Stimulated activated CD8-positive, alpha-beta memory T cell treated with anti-CD3 and anti-CD28 coated beads, Interleukin-2, amount 100 ng/mL, for 1 hour (primary cell): ENCODE results near the gene NR4A1.

Source experiments
- DNase-seq, 2 donors: peaks; one replicate each; pipeline ENCODE4 v3.0.0-alpha.2; 2020; ENCODE audit warnings: low read depth in 2 of 2

Gene NR4A1

DNA sequence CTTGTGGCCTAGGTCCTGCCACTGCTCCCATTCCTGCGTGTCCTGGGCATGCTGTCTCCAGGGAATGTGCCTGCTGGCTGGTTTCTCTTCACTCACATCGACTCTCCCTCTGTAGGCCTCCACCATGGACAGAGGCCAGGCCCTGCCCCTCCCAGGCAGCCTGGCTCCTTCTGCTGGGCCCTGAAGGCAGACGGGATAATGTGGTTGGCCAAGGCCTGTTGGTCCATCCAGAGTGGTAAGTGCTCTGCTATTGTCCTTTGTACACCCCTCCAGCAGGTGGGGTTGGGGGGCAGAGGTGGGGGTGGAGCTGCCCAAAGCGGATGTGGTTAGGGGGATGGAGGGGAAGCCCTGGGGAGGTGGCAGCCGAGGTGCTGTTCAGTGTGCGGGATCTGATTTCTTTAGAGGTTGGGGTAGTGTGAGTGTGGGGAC lies 9.5 kb upstream of the NR4A1 start:
- no peak for DNase-seq

DNA sequence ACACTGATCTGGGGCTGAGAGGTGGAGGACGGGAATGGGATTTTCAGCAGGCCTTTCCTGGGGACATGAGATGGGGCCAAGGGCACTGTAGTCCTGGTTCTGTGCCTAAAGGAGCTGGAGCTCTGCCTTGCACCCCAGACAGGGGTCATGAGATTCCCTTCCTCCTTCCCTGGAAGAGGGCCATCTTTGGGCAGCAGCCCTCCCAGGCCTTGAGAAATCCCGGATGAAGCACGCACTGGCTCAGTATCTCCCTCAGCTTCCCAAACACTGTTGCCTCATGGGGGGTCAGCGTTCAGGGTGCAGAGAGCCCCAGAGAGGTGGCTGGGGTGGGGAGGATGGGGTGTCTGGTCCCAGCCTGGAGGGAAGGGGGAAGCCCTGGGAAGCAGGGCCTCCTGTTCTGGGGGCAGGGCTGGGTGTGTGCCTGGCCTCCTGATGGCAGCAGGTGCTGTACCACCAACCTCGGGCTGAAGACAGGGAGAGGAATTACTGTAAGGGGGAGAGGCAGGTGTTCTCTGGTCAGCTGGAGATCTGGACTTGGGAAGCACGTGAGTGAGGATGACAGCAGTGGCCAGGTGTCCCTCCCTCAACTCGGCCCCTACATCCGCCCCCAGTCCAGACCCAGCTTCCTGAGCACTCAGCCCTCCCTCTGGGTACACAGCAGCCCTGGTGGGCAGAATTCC lies 8.4 kb upstream of the NR4A1 start:
- DNase-seq = no peak

DNA sequence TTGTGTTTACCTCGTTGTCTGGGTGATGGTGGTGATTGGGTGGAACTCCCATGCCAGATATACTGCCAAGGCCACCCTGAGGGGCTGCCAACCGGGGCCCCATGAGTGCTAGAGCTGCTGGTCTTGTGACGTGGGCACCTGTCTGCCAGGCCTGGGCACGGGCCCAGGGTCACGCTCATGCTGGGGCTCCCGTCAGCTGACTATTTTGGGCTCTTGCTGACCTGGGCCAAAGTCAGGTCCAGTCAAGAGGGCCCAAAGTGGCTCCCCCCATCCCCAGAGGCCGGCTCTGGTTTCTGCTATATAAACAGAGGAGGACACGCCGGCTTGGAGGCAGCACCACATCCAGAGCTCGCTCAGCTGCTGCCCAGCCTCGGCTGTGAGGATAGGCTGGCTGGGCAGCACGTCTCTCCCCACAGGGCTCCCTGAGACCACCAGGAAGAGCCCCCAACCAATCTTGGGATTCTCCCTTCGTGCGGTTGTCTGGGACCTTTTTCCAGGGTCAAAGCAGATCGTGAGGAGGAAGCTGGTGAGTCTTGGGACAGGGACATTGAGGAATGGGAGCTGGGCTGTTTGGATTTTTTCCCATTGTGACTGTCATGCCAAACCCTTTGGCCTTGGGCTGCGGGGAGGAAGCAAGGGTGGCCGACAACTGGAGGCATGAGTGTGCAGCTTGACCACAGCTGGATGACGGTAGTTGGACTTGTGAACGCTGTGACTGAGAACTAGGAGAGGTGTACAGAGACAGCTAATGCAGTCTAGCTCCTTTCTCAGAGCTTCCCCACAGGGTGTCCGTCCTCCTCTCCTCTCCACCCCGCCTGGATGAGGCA lies 7.6 kb upstream of the NR4A1 start:
- DNase-seq = no peak

DNA sequence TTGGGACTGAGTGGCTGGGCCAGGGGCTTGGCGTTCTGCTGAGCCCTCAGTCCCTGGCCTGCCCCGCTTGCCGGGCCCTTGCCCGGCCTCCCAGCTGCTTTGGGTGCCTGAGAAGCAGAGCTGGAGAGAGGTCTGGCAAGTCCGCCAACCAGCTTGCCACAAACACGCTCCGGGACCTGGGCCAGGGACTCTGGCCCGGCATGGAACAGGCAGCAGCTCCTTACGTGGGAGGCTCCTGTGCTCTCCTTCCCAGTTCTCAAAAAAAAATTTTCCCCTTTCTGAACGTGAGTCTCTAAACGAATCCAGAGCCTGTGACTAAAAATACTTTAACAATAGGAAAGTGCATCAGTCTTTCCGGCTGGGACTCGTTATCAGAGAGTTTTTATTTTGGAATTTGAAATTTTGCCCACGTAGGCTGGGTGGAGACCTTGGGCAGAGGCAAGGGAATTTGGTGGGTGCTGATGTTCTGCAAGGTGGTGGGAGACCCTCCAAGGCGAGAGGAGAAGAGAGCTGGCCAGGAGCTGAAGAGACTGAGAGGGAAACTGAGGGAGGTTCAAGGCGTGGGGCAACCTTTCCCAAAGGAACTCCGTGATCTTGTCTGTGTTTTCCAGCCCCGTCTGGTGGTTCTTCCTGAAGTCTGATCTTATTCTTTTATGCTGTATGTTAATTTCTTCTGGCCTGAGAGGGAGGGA lies 6.8 kb upstream of the NR4A1 start:
- DNase-seq = no peak

DNA sequence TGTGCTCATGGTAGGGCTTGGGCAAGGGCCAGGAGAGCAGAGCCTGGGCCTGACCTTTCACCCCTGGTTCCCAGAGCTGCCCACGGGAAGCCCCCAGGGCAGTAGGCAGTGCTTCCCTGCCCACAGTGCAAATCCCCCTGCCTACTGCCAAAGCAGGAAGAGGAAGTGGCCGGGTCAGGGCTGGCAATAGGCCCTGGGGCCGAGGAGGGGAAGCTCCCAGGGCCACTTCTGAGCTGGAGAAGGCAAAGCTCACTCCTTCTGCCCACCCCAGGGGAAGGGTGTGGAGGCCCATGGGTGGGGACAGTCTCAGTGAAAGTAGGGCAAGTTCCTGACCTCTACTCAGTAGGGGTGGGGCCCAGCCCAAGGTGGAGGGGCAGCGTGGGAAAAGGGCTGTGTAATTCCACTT lies 5.4 kb upstream of the NR4A1 start:
- DNase-seq = no peak

DNA sequence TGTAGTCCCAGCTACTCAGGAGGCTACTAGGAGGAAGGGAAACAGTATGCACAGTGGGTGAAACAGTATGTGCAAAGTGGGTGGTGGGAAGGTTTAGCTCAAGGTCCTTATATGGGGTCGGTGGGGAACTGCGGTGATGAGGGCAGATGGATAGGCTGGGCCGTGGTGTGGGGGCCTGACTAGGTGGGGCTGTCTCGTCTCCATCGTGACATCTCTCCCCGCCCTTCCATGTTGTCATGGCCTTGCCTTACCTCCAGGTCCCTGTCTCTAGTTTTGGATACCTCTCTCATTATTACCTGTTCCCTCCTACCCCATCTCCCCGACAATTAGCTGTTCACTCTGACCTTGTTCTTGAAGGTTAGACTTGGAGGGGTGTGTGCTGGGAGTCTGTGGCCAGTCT lies 4.4 kb upstream of the NR4A1 start:
- DNase-seq = no peak

DNA sequence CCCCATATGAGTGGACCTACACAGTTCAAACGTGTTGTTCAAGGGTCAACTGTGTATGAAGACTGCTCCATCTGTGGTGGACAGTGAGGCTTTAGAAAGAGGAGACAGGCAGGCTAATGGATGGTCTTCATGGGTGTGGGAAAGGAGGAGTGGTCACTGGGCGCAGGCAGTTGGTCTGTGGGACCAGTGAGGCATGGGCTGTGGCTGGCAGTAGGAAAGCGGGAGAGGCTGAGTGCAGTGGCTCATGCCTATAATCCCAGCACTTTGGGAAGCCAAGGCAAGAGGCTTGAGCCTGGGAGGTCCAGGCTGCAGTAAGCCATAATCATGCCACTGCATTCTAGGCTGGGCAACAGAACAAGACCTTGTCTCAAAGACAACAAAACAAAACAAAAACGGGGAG lies 2.0 kb upstream of the NR4A1 start:
- no peak for DNase-seq

DNA sequence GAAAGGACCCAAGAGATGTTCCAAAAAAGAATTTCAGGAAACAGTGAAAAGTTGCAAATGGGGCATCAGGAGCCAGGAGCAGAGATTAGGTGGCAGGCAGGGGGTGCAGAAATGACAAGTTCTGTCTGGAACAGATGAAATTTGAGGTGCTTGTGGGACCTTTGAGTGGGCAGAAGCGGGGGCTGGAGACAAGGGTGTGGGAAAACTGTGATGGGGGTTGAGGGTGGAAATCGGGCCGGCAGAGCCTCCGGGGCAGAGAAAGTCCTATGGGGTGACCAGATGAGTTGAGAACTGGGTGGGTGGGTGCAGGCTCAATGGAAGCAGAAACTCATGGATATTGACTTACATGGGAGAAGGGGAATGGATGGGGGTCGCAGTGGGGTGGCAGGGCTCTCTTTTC lies 1.6 kb upstream of the NR4A1 start:
- DNase-seq = no peak

DNA sequence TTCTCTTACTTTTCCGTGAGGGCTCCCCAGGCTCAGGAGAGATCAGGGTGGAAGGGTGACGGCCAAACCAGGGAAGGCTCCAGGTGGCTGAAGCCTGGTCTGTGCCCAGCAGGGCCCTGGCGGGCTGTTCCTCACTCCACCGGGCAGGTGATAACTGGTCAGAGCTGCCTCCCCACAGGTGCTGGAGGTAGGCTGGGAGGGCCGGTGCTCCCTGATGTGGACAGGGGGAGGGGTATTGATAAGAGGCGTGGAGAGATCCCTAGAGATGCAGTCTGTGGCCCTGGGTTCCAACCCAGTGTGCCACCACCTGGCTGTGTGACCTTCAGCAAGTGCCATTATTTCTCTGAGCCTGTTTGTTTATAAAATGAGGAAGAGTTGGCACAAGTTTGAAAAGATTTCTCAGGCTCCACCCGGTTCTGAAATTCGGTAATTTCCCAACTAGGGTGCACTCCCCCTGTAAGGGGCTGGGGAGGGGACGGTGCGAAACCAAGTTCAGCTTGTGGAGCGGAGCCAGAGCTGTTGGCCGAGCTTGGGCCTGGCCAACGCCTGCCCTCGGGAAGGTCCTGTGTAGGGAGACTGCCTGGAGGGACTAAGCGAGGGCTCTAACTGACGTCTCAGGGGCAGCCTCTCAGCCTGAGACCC lies 1.0 kb upstream of the NR4A1 start:
- DNase-seq = no peak

DNA sequence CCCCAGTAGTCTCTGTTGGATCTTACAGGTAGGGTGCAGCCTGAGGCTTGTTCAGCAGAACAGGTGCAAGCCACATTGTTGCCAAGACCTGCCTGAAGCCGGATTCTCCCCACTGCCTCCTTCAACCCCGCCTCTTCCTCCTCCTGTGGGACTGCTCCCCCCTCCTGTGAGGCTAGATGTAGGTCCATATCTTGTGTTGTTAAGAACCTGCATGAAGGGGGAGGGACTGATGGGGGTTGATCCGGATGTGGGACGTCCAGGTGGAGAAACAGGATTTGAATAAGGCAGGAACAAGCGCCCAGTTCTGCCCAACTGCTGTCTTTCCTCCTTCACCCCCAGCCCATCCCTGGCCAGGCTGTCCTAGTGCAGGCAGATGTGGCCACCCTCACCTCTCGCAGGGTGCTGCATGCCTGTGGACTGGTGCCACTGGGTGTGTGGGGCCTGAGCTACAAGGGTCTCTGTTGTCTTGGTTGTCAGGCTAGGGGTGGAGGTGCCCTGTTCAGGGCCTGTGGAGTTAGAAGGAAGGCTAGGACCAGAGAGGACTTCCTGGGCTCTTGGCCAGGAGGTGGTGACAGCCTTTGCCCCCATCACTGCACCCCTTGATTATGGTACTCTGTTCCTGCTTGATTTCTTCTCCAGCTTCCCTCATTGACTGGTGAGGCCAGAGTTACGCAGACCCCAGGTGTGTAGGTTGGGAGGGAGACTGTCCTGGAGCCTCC lies 1.4 kb downstream of the NR4A1 start:
- DNase-seq = no peak

DNA sequence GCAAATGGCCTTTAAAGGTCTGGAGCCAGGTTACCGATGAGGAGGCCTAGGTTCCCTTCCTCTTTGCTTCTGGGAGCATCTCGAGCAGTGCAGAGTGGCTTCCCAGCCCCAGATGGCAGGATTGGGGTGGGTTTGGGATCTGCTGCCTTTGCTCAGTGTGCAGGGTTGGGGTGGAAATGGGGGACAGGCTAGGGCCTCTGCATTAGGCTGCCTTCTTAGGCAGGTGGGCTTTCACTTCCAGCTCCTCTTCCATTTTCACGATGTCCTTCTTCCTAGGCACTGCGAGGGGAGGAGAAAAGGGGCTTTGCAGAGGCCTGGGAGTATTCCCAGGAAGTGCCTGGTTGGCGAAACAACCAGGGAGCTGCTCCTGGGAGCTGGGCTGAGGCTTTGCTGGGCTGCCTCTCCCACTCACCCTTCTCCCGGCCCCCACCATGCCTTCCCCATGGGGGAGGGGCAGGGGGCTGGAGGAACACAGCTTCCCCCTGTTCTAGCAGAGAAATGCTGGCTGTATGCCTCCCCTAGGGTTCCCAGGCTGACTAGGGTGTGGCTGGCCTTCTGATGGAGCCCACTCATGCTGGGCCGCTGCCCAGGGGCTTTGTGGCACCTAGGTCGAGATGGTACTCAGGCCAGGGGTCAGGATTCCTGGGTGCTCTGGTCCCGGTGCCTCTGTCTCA lies 2.4 kb downstream of the NR4A1 start:
- DNase-seq = peak in 1 of 2 donors; percentile 26

DNA sequence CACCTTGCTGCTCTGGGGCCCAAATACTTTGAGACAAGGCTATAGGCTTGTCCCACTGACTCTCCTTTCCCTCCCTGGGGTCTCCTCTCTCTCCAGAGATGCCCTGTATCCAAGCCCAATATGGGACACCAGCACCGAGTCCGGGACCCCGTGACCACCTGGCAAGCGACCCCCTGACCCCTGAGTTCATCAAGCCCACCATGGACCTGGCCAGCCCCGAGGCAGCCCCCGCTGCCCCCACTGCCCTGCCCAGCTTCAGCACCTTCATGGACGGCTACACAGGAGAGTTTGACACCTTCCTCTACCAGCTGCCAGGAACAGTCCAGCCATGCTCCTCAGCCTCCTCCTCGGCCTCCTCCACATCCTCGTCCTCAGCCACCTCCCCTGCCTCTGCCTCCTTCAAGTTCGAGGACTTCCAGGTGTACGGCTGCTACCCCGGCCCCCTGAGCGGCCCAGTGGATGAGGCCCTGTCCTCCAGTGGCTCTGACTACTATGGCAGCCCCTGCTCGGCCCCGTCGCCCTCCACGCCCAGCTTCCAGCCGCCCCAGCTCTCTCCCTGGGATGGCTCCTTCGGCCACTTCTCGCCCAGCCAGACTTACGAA lies 3.1 kb downstream of the NR4A1 start:
- no peak for DNase-seq

DNA sequence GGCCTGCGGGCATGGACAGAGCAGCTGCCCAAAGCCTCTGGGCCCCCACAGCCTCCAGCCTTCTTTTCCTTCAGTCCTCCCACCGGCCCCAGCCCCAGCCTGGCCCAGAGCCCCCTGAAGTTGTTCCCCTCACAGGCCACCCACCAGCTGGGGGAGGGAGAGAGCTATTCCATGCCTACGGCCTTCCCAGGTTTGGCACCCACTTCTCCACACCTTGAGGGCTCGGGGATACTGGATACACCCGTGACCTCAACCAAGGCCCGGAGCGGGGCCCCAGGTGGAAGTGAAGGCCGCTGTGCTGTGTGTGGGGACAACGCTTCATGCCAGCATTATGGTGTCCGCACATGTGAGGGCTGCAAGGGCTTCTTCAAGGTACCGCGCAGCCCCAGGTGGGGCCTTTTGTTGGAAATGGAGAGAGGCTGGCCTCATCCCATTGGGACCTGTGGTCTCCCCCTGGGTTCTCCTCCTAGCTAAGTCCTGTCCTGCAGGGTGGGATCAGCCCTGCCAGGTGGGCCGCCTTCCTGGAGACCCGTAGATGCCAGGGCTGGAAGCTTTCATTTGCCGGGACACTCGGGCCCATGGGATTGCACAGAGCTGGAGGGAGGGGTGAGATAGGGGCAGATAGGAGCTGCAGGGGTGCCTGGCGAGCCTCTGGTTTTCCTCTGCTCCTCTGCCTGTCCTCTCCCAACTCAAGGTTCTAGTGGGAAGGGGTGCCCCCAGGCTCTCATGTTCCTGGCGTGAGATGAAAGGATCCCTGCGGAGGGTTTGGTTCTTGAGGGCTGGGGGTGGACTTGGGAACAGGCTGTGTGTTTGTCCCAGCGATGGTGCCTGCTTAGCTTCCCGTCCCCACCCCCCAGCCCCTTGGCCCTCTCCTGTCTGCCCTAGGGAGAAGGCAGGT lies 3.8 kb downstream of the NR4A1 start:
- DNase-seq = no peak

DNA sequence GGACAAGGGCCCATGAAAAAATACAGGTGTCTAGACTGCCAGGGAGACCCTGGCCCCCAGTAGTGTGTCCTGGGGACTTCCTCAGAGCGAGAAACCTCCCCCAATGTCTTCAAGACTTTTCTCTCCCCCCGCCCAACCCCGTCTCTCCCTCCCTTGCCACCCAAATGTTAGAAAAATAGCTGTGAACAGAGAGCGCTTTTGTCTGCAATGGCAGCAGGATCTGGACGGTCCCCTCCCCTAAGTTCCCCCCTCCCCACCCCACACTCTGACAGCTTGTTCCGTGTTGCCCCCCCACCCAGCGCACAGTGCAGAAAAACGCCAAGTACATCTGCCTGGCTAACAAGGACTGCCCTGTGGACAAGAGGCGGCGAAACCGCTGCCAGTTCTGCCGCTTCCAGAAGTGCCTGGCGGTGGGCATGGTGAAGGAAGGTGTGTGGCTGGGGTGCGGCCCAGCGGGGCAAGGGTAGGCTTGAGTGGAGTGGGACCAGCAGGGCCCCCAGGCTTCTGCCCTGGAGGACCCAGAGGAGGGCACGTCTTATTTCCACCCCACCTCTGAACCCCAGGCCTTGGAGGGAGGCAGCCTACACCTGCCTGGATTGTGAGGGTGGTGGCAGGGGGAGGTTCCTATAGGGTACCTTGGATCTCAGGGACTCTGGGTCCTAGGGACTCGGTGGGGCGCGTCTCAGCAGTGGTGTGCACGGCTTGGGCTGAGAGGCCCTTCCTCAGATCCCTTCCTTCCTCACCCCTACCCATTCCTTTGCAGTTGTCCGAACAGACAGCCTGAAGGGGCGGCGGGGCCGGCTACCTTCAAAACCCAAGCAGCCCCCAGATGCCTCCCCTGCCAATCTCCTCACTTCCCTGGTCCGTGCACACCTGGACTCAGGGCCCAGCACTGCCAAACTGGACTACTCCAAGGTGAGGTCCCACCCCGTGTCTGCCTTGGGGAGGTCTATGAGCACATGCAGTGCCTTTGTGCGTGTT lies 4.8 kb downstream of the NR4A1 start:
- peak in 1 of 2 donors; percentile 31 for DNase-seq

DNA sequence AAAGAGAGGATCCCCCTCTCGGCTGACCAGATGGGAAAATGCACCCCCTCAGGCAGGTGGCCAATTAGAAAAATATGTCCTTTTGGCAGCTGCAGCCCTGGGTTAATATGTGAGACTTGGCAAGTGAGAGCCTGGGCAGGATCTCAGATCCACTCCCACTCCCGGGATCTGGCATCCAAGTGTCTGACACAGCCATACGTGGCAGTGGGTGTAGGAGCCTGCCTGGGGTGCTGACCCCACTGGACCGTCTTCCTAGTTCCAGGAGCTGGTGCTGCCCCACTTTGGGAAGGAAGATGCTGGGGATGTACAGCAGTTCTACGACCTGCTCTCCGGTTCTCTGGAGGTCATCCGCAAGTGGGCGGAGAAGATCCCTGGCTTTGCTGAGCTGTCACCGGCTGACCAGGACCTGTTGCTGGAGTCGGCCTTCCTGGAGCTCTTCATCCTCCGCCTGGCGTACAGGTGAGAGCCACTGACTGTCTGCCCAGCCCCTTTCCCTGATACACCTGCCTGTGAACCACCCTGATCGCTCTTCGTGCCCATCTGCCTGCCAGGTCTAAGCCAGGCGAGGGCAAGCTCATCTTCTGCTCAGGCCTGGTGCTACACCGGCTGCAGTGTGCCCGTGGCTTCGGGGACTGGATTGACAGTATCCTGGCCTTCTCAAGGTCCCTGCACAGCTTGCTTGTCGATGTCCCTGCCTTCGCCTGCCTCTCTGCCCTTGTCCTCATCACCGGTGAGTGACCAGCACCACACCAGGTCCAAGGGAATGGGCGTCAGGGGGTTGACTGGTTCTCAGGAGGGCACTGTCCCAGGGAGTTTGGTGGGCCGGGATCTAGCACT lies 5.8 kb downstream of the NR4A1 start:
- DNase-seq = peak in 1 of 2 donors; percentile 31

DNA sequence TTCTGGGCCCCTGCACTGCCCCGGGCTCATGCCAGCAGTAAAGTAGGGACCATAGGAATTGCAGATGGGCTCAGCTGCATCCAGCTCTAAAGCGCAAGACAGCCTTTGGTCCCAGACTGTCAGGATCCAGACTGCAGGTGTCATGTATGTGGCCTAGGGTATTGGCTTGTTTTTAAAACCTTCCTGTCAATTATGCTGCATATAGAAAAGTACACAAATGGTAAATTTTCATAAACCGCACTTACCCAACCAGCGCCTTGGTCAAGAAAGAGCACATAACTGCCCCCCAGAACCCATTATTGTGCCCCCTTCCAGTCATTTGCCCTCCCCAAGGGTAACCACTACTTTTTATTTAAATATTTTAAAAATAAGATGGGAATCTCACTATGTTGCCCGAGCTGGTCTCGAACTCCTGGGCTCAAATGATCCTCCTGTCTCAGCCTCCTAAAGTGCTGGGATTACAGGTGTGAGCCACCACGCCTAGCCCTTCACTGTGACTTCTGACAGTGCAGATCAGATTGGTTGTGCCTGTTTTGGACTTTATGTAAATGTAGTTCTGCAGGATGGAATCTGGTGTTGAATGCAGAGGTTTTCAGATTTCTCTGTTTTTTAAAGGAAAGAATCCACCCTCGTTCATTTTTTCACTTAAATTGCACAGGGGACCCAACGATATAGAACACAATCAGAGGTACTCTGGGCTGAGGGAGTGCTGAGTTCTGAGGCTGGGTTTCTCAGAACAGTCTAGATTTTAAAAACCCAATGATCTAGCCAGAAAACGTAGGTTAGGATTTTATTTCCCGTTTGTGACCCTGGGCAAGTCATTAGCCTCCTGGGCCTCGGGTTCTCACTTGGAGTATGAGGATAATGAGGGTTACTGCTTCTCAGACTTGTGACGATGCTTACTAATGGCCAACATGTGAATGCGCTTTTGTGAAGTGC lies 6.7 kb downstream of the NR4A1 start:
- no peak for DNase-seq
